Activated CD8-positive, alpha-beta T cell treated with anti-CD3 and anti-CD28 coated beads for 36 hours (primary cell): ENCODE data around the gene ATP8A1. TPM values are rescaled to one million over a fixed set of nuclear protein-coding genes. Genes with fewer than 3 reads are reported as not detected.
A peak's percentile ranks its signal among the peaks of the same experiment; 100 is the strongest.

Experiments used
- ATAC-seq: fragments of 200-7000 bp; cut with Tn5 transposase; one replicate; pipeline ENCODE4 v1.10.0; 2021; ENCODE audit warnings: mild to moderate bottlenecking, moderate library complexity
- CTCF ChIA-PET: fragments of 350-600 bp; sonication (Branson Sonifier 250); formaldehyde crosslinking; loops from one replicate; lab custom pipeline; 2021; ENCODE audit warnings: antibody characterized with exemption; lab: Charles Lee
- POLR2A ChIA-PET: fragments of 350-600 bp; sonication (Branson Sonifier 250); formaldehyde crosslinking; loops from one replicate; lab custom pipeline; 2021; ENCODE audit warnings: antibody characterized with exemption; lab: Charles Lee
- DNase-seq: peaks from one replicate; pipeline ENCODE4 v3.0.0-alpha.2; 2020
- H3K27ac Mint-ChIP-seq: one replicate; pipeline ENCODE4 v1.8.0; 2021; ENCODE audit warnings: mild to moderate bottlenecking, mixed read lengths
- H3K27me3 Mint-ChIP-seq: one replicate; pipeline ENCODE4 v1.8.0; 2021; ENCODE audit warnings: mixed read lengths
- H3K36me3 Mint-ChIP-seq: one replicate; pipeline ENCODE4 v1.8.0; 2021; ENCODE audit warnings: low read depth, mixed read lengths
- H3K4me1 Mint-ChIP-seq: one replicate; pipeline ENCODE4 v1.8.0; 2021; ENCODE audit warnings: low read depth, mixed read lengths
- H3K4me3 Mint-ChIP-seq: one replicate; pipeline ENCODE4 v1.8.0; 2021; ENCODE audit warnings: mild to moderate bottlenecking, moderate library complexity, mixed read lengths
- H3K9me3 Mint-ChIP-seq: one replicate; pipeline ENCODE4 v1.8.0; 2021; ENCODE audit warnings: mixed read lengths
- intact Hi-C: fragments of 100-400 bp; cut with micrococcal nuclease; formaldehyde crosslinking; loops from one replicate; pipeline ENCODE4 v1.10.0; 2022
- total RNA-seq, 2 experiments: library from RNA; stranded (reverse); gene quantifications; one replicate each; pipeline ENCODE4 v1.2.3, GENCODE V29; 2021
- TF ChIP-seq, protein P1 (sequence below): fragments of 200-600 bp; IDR thresholded peaks from one replicate; pipeline ENCODE4 v1.8.0; 2022; ENCODE audit warnings: antibody characterized with exemption, mild to moderate bottlenecking

ATP8A1 gene
- total RNA-seq, 2 experiments from 2014 or later: 28.1 to 30.7 TPM

DNA sequence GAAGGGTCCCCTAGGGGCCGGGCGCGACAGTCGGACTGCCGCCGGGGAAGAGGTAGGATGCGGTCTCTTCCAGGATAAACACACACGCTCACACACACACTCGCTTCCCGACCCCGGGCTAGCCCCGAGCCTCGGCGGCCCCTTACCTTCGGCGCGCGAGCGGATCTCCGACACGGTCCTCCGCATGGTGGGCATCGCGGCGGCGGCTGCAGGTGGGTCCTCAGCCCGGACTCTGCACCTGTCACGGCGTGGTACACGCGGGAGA is 294 bp downstream of the ATP8A1 start:
- TF ChIP-seq, protein P1, sequence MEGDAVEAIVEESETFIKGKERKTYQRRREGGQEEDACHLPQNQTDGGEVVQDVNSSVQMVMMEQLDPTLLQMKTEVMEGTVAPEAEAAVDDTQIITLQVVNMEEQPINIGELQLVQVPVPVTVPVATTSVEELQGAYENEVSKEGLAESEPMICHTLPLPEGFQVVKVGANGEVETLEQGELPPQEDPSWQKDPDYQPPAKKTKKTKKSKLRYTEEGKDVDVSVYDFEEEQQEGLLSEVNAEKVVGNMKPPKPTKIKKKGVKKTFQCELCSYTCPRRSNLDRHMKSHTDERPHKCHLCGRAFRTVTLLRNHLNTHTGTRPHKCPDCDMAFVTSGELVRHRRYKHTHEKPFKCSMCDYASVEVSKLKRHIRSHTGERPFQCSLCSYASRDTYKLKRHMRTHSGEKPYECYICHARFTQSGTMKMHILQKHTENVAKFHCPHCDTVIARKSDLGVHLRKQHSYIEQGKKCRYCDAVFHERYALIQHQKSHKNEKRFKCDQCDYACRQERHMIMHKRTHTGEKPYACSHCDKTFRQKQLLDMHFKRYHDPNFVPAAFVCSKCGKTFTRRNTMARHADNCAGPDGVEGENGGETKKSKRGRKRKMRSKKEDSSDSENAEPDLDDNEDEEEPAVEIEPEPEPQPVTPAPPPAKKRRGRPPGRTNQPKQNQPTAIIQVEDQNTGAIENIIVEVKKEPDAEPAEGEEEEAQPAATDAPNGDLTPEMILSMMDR: no peak
- H3K9me3 Mint-ChIP-seq: peaks cover 9% of the 10 kb centered on the region
- POLR2A ChIA-PET: interaction anchor here (0.7 to 3.3 kb wide), 15 partner anchors 9 to 28 kb away, joined by 3 to 23 read pairs (median 9); no protein-coding TSS in a partner anchor

DNA sequence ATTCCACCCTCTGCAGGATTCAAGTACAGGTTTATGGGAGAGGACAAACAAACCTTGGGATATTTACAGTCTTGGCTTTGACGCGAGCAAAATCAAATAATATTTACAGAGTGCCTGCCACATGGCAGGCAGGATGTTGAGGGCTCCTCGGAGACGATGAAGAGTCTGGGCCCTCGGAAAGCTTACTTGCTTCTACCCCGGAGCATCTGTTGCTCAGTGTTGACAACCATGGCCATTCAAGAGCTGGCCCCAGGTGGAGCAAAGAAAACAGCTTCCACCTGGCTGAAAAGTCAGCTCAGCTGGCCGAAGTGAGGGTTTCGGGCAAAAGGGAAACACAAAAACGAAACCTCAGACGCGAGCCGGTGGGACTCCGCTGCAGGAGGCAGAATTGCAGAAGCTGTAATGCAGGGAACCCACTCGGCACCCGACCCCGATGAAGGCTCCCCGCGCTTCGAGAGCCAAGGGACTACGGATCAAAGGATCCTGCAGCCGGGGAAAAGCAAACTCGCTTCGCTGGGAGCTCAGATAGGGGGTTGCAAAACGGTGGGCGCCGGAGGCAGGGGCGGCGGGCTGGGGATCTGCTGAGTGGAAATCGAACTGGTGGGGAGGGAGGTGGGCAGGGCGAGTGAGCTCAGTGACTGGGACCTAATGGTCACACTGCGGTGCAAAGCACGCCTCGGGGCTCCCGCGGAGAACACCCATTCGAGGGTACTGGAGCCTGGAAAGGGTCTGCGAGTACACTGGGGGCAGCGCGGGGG is 805 bp downstream of the ATP8A1 start:
- peak; percentile 3 for ATAC-seq
- ChIA-PET CTCF (interaction anchor here (1.0 to 5.1 kb wide), 14 partner anchors 9 to 208 kb away, joined by 3 to 27 read pairs (median 4); no protein-coding TSS in a partner anchor), POLR2A (interaction anchor here (0.8 to 3.3 kb wide), 15 partner anchors 10 to 28 kb away, joined by 3 to 23 read pairs (median 9); no protein-coding TSS in a partner anchor)
- intact Hi-C loops: loop anchor here (1.0 to 2.0 kb wide), 2 partner anchors 17 to 28 kb away; no protein-coding TSS in a partner anchor
- H3K4me3 Mint-ChIP-seq: peak overlapping the region; percentile 93
- H3K36me3 Mint-ChIP-seq: peaks cover 37% of the 10 kb centered on the region
- H3K27ac Mint-ChIP-seq: peak overlapping the region; percentile 96
- no peaks in the 10 kb centered on the region for H3K27me3 Mint-ChIP-seq
- TF ChIP-seq, protein P1: no peak
- DNase-seq: peak; percentile 61
- peaks cover 46% of the 10 kb centered on the region for H3K4me1 Mint-ChIP-seq
- H3K9me3 Mint-ChIP-seq: peaks cover 13% of the 10 kb centered on the region

More for the DNA sequence above, 294 bp downstream of the ATP8A1 start:
- ATAC-seq: no peak
- peak overlapping the region; percentile 96 for H3K27ac Mint-ChIP-seq
- no peaks in the 10 kb centered on the region for H3K27me3 Mint-ChIP-seq
- H3K4me1 Mint-ChIP-seq: peaks cover 45% of the 10 kb centered on the region
- intact Hi-C loops: no loop called here
- CTCF ChIA-PET: interaction anchor here (1.0 to 5.1 kb wide), 14 partner anchors 9 to 208 kb away, joined by 3 to 27 read pairs (median 4); no protein-coding TSS in a partner anchor
- H3K36me3 Mint-ChIP-seq: peaks cover 32% of the 10 kb centered on the region
- H3K4me3 Mint-ChIP-seq: peak overlapping the region; percentile 93
- no peak for DNase-seq

DNA sequence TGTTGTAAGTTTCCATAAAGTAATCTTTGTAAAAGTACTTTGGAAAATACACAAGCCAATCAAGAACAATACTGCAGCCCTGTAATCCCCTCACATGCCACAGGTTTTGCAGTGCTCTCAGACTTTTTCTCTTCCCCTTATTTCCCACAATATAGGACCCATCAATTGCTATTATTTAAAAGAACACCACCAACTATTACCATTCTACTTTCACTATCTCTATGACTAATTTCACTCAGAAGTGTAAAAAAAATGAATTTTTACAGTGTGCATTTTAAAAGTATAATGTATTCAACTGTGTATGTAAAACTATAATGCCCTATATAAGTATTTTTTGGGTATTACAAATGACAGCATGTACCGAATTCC is 1.7 kb downstream of the ATP8A1 start:
- peak overlapping the region; percentile 93 for H3K4me3 Mint-ChIP-seq
- TF ChIP-seq, protein P1: no peak
- H3K4me1 Mint-ChIP-seq: peaks cover 52% of the 10 kb centered on the region
- peaks cover 43% of the 10 kb centered on the region for H3K36me3 Mint-ChIP-seq
- intact Hi-C loops: loop anchor here (1.0 to 2.0 kb wide), 2 partner anchors 18 to 27 kb away; no protein-coding TSS in a partner anchor
- peaks cover 15% of the 10 kb centered on the region for H3K9me3 Mint-ChIP-seq
- ChIA-PET CTCF (interaction anchor here (1.0 to 5.1 kb wide), 3 partner anchors 9 to 86 kb away, joined by 4 to 27 read pairs (median 19); no protein-coding TSS in a partner anchor), POLR2A (interaction anchor here (0.8 to 2.4 kb wide), 4 partner anchors 9 to 26 kb away, joined by 4 to 23 read pairs (median 5); no protein-coding TSS in a partner anchor)
- H3K27me3 Mint-ChIP-seq: no peaks in the 10 kb centered on the region
- DNase-seq (no peak), ATAC-seq (no peak)
- H3K27ac Mint-ChIP-seq: peak overlapping the region; percentile 96

DNA sequence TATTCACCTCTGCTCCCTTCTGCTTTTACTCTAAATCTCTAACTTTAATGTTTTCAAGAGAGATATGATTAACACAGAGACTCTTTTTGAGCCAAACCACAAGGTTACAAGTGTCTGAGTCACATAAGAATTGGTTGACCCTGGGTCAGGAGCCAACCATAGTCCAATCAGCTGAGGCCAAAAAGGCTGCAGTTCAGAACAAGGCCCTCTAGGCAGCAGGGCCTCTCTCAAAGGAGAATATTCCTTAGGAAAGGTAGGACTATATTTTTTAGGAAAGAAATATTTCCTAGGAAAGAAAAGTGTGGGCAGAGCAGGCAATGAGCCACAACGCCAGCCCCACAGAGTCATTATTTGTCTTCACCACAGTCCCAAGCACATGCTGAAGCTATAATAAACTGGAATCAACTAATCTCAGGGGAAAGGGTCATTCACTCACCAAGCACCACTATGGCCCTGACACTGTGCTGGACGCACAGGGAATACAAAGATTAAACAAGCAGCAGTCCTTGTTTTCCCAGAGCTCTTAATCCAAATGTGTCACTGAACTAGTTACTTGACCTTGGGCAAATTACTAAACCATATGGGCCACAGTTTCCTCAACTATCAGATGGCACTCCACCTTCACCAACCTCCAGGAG is 2.2 kb downstream of the ATP8A1 start:
- Mint-ChIP-seq H3K4me3 (peak overlapping the region; percentile 93), H3K27ac (peak overlapping the region; percentile 96), H3K27me3 (no peaks in the 10 kb centered on the region), H3K4me1 (peaks cover 57% of the 10 kb centered on the region), H3K9me3 (peaks cover 15% of the 10 kb centered on the region), H3K36me3 (peaks cover 48% of the 10 kb centered on the region)
- ATAC-seq (peak; percentile 19), DNase-seq (peak; percentile 60)
- CTCF ChIA-PET: interaction anchor here (0.9 to 5.1 kb wide), 5 partner anchors 9 to 163 kb away, joined by 3 to 27 read pairs (median 4); no protein-coding TSS in a partner anchor
- TF ChIP-seq, protein P1: no peak
- intact Hi-C loops: loop anchor here (1.0 to 2.0 kb wide), 2 partner anchors 18 to 26 kb away; no protein-coding TSS in a partner anchor
- POLR2A ChIA-PET: interaction anchor here (0.8 to 1.3 kb wide), 4 partner anchors 9 to 18 kb away, joined by 3 to 5 read pairs (median 4); no protein-coding TSS in a partner anchor
